Mucosa of descending colon (tissue), 3 donors: ENCODE measurements around the gene RCAN3. TPM values are rescaled to one million over a fixed set of nuclear protein-coding genes. Genes with fewer than 3 reads are reported as not detected.

Experiments
- ATAC-seq: fragments of 200-7000 bp; cut with Tn5 transposase; one replicate; pipeline ENCODE4 v1.9.1; 2020; ENCODE audit warnings: mild to moderate bottlenecking, moderate library complexity
- DNase-seq, 3 donors: peaks; one replicate each; pipeline ENCODE4 v3.0.0-alpha.2; 2020
- H3K36me3 ChIP-seq: fragments of 200-600 bp; one replicate; pipeline ENCODE4 v1.8.0; 2021; ENCODE audit warnings: low read depth, mild to moderate bottlenecking
- H3K4me1 ChIP-seq: fragments of 200-600 bp; one replicate; pipeline ENCODE4 v1.8.0; 2021; ENCODE audit warnings: low read depth, mild to moderate bottlenecking
- H3K4me3 ChIP-seq: fragments of 200-600 bp; one replicate; pipeline ENCODE4 v1.8.0; 2021; ENCODE audit warnings: mild to moderate bottlenecking
- H3K9me3 ChIP-seq: fragments of 200-600 bp; one replicate; pipeline ENCODE4 v1.8.0; 2021; ENCODE audit warnings: mild to moderate bottlenecking
- CTCF ChIP-seq: fragments of 200-600 bp; IDR thresholded peaks from one replicate; pipeline ENCODE4 v1.8.0; 2022; ENCODE audit warnings: antibody characterized with exemption, mild to moderate bottlenecking
- intact Hi-C, 2 donors: fragments of 100-400 bp; cut with DNase I in 1 of 2; cut with micrococcal nuclease in 1 of 2; formaldehyde crosslinking; loops; one replicate each; pipeline versions ENCODE4 v1.11.0 to v1.11.1; 2022; cut with DNase I, micrococcal nuclease
- total RNA-seq, 3 donors: library from RNA; stranded (reverse); fragmentation: NEBNext Ultra II Directional in 2 of 3; extraction: Animal tissue kit (Norgen Biotek cat#: 25700) in 2 of 3; gene quantifications; one replicate each; pipeline versions ENCODE4 v1.2.1 to v1.2.4, GENCODE V29; 2021 to 2023
- donor health status: DM: no; HTN: no; CAD: no; lungs with moderate emphysema.
- donor health status: DM: no; HTN: no; CAD: no.
- donor health status: DM: no; HTN: yes; CAD: no.

RCAN3 gene
- total RNA-seq, 3 donors from 2014 or later, result 9.2 to 15.0 (median 12.8) TPM

- ATAC-seq, result no peak
- no peak for DNase-seq
- Histone ChIP-seq H3K36me3 (no peaks in the 10 kb centered on the region), H3K4me1 (no peaks in the 10 kb centered on the region), H3K4me3 (no peak overlapping the region), H3K9me3 (no peaks in the 10 kb centered on the region)
- intact Hi-C loops, result no loop called here
- no peak for TF ChIP-seq CTCF
Measured at GRCh38 chr1:24588573-24588972, 85.9 kb downstream of the RCAN3 start.

- no peak overlapping the region for H3K4me3 ChIP-seq
- H3K36me3 ChIP-seq, result no peaks in the 10 kb centered on the region
- no peak for ATAC-seq
- no peaks in the 10 kb centered on the region for H3K9me3 ChIP-seq
- no peak for DNase-seq
- intact Hi-C loops, result no loop called here
- no peaks in the 10 kb centered on the region for H3K4me1 ChIP-seq
- no peak for TF ChIP-seq CTCF
Measured at GRCh38 chr1:24589200-24589599, 86.6 kb downstream of the RCAN3 start.

Other genes starting within 250 kb of the RCAN3 start
- gene GRHL3, start 183.5 kb upstream of the RCAN3 start, total RNA-seq, result under 1 TPM in 1 of 3 donors, not detected in 2; 0.65 TPM
- 10 to 100 TPM; 15.9 to 25.4 (median 17.9) TPM for gene STPG1, start 89.1 kb upstream of the RCAN3 start, total RNA-seq
- 10 to 100 TPM; 38.3 to 52.5 (median 40.7) TPM for gene NIPAL3, start 87.0 kb upstream of the RCAN3 start, total RNA-seq
- 1 to 10 TPM in 2 of 3 donors, under 1 TPM in 1; 0.60 to 1.9 (median 1.9) TPM for gene NCMAP, start 53.3 kb downstream of the RCAN3 start, total RNA-seq
- 100 to 1,000 TPM; 117 to 131 (median 120) TPM for gene SRRM1, start 140.5 kb downstream of the RCAN3 start, total RNA-seq
- 100 to 1,000 TPM in 1 of 3 donors, 10 to 100 TPM in 2; 33.0 to 176 (median 52.4) TPM for gene CLIC4, start 242.6 kb downstream of the RCAN3 start, total RNA-seq